GM19395 (cell line): Measurements from ENCODE around the gene SLC13A2.
"Not testable (repeated sequence)": the region's sequence is repeated elsewhere in the genome, so short reads cannot be mapped to it uniquely, and the experiment has no call there.

Experiments
- ATAC-seq: cut with Tn5 transposase; IDR thresholded peaks from one replicate; pipeline ENCODE4 v1.9.1; 2021; ENCODE audit warnings: mild to moderate bottlenecking, moderate library complexity; ENCODE audit not compliant: unreplicated experiment

Gene SLC13A2

DNA sequence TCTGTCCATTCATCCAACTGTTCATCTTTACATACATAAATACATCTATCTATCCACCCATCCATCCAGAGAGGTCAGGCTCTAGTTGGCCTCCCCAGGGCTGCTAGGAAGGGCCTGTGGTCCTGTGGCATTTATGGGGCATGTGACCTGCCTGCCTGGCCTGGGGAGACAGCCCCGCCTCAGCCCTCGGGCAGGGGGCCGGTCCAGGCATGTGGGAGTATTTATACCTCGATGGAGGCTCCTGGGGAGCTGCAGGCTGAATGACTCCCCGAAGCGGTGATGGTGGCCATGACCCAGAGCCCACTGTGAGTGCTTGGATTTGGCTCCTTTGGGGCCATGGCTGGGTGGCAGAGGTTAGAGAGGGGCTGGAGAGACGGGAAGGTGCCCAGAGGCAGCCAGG, 40.0 kb downstream of the SLC13A2 start:
- no peak for ATAC-seq

DNA sequence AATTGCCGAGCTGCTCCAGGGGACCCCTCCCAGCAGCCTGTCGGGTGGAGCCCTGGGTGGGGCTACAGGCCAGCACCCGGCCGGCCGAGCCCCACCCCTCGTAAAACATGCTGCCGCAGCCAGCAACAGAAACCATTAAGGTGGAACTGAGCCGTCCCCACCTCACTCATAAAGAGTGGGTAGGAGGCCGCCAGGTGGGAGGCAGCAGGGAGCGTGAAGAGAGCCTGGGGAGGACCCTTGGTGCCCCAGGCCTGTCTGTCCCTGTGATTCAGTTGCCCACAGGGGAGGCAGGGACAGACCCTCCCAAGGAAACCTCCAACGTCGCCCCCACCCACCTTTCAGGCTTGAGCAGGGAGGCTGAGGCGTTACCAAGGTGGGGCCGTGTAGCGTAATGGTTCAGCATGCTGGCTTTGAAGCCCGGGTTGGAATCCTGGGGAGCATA, 41.1 kb downstream of the SLC13A2 start:
- no peak for ATAC-seq

DNA sequence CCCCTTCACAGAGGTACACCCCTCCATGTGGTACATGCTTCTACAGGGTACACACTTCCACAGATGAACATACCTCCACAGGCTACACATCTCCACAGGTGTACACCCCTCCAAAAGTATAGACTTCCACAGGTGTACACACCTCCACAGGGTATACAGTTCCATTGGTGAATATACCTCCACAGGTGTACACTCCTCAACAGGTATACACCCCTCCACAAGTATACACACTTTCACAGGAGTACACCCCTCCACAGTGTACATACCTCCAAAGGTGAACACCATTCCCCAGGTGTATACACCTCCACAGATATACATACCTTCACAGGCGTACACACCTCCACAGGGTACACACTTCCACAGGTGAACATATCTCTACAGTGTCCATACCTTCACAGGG, 42.1 kb downstream of the SLC13A2 start:
- ATAC-seq = no peak

DNA sequence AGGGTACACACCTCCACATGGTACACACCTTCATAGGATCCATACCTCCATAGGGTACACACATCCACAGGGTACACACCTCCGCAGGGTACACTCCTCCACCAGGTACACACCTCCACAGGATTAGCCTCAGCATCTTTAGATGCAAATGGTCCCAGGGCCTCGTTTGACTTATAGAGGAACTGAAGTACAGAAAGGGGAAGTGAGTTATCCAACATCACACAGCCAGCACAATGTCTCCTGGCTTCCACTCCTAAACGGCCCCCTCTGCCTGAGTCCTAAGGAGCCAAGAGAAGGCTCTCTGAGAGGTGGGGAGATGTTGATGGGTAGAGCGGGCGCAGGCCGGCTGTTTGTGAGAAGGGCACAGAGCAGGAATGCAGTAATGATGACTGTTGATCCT, 44.7 kb downstream of the SLC13A2 start:
- ATAC-seq = no peak

DNA sequence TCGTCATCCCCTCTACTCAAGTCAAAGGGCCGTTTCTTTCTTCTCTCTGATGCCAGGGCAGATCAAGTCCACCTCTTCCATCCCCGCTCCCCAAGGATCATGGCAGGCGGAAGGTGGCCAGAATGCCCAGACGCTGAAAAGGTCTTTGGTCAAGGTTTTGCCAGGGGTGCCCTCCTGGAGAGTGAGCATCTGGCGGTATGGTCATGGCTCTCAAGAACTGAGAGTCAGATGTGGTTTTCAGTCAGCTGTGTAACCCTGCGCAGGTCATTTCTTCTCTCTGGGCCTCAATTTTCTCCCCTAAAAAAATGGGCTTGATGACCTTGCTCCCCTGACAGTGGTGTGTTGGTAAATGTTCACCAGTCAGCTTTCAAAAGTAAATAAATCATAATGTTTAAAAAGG, 45.1 kb downstream of the SLC13A2 start:
- ATAC-seq = no peak

DNA sequence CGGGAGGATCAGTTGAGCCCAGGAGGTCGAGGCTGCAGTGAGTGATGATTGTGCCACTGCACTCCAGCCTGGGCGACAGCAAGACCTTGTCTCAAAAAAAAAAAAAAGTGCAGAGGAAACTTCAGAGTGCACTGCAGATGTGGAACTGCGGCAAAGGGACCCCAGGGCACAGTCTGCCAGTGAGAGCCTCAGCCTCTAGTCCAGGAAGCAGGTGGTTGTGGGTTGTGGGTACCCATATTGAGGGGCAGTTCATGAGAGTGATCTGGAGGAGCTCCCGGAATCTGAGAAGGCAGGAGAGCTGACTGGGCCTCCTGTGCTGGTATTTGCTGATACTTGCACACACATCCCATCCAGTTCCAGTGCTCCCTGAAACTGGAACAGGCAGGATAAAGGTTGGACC, 45.8 kb downstream of the SLC13A2 start:
- no peak for ATAC-seq

DNA sequence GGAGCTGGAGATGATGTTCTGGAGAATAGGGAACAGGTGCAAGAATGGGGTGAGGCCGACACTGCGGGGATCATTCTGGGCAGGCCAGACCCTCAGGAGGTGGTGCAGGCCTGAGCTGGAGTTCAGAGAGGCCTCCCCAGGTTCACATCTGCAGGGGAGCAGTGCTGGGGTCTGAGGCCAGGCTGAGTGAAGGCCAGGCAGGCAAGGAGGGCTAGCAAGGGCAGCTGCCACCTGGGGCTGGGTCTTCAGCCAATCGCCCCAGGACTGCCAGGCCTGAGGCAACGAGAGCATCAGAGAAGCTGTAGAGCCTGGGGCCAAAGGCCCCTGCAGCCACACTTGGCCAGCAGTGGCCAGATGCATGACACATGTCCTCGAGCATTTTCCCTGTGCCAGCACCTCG, 47.2 kb downstream of the SLC13A2 start:
- no peak for ATAC-seq

DNA sequence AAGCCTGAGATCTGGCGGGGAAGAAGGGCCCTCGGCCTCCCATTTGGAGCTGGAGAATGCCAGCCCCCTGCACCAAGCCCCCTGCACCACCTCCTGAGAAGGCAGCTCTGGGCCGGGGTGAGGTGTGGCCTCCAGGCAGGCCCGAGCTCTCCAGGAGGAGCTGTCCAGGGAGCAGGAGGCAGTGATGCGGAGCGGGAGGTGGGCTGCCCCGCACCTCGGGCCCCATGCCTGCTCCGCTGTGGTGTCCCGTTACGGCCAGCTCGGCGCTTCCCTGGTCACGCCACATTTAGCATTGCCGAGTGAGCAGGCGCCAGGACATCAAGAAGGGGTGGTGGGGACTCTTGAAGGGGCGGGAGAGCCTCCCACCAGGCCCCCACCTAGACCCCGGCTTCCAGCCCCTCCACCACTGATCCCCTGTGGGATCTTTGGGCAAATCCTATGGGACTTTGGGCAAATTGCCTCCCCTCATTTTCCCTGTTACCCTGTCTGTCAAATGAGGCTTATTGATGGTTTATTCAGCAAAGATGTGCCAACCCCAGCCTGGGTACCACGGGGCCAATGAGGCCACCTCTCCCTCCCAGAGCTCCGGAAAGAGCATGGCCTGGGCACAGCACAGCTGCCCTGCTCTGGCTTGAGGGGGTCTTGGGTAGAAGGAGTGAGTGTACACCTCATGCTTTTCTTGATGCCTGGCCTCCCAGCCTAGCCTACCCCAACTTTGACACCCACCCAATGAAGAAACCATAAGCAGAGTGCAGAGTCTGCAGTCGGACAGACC, 48.1 kb downstream of the SLC13A2 start:
- no peak for ATAC-seq

DNA sequence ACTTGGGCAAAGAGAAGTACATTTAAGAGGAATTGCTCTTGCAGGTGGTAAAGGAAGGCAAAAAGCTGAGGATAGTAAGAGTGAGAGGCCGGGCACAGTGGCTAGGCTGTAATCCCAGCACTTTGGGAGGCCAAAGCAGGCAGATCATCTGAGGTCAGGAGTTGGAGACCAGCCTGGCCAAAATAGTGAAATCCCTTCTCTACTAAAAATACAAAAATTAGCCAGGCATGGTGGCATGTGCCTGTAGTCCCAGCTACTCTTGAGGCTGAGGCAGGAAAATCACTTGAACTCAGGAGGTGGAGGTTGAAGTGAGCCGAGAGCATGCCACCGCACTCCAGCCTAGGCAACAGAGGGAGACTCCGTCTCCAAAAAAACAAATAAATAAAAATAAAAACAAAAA, 48.8 kb downstream of the SLC13A2 start:
- not testable (repeated sequence) for ATAC-seq

DNA sequence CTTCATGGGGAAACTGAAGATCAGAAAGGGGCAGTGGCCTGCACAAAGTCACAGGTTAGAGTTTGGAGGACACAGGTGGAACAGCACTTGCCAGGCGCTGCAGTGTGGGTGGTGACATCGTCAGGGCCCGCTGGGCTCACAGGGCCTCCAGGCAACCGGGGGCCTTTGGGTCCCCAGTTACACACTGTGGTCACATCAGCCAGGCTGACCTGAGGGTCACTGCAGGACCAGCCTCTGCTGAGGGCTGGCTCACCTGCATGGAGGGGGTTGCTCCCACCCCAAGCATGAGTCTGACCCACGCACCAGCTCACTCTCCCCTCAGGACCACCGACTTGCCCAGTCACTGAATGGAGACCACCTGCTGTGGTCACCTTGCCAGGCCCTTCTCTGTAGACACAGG, 49.7 kb downstream of the SLC13A2 start:
- no peak for ATAC-seq

DNA sequence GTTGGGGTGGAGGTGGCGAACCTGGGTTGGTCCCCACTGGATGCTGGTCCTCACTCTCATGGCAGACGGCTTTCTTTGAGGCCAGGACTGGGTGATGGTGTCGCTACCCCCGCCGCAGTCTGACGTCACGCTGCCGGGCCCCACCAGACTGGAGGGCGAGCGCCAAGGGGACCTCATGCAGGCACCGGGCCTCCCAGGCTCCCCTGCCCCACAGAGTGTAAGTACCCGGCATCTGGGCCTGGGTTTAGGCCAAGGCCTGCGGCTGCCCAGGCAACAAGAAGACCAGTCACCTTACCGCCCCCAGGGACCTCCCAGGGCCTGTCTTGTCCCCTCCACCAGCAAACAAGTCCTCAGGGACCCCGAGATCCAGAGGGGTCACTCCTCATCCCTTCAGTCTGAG, 50.4 kb downstream of the SLC13A2 start:
- no peak for ATAC-seq

DNA sequence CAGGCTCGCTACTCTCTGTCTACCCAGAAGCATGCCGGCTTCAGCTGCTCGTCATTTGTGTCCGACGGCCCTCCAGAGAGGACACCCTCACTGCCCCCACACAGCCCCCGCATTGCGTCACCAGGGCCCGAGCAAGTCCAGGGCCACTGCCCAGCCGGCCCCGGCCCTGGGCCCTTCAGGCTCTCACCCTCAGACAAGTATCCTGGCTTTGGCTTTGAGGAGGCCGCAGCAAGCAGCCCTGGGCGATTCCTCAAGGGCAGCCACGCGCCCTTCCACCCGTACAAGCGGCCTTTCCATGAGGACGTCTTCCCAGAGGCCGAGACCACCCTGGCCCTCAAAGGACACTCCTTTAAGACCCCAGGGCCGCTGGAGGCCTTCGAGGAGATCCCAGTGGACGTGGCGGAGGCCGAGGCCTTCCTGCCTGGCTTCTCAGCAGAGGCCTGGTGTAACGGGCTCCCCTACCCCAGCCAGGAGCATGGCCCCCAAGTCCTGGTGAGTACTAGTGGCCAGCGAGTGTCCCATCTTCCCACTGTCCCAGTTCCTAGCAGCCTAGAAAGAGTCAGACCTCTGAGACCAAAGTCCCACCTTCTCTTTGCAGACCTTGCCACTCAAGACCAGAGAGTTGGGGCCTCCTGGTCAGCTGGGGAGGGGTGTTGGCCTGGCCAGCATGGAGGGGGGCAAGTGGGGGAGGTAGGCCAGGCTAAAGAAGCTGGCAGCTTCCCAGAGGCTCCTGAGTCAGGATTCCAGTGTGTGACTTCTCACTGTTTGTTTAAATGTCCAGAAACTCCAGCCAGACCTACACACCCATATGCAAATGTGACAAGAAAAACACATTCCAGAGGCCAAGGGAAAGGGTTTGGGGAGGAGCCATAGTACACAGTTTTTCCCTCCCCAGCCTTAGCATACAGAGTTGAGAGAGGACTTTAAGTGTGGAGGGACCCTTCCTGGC, 51.3 kb downstream of the SLC13A2 start:
- ATAC-seq = no peak

DNA sequence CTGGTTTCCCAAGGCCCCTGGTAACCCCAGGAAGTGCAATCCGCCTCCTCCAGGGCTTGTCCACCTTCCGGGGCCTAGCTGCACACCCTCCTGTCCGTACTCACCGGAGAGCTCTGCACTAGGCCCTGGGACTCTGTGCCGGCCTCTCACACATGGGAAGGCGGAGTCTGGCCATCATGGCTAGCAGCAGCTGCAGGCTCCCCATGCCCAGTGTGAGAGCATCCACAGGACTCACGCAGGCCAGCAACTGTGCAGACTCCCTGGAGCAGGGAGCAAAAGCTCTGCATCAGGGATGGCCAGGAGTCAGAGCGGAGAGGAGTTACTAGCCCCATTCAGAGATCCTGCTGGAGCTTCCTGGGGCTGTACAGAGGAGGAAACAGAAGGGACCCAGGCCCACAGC, 52.9 kb downstream of the SLC13A2 start:
- ATAC-seq = no peak

DNA sequence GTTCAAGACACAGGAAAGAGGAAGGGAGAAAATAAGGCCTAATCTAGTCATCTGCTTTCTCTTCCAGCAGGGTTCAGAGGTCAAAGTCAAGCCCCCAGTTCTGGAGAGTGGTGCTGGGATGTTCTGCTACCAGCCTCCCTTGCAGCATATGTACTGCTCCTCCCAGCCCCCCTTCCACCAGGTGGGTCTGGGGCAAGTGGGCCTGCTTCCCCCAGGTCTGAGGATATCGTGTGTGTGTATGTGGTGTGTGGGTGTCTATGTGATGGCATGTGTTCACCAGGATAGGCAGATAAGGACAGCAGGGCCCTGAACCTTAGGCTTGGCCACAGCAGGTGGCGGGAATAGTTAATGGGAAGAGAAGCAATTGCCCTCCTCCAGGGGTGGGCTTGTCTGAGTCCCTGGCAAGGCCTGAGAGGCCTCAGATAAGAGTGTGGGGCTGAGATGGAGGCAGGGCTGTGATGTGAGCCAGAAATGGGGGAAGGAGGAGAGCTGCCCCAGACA, 53.8 kb downstream of the SLC13A2 start:
- no peak for ATAC-seq

DNA sequence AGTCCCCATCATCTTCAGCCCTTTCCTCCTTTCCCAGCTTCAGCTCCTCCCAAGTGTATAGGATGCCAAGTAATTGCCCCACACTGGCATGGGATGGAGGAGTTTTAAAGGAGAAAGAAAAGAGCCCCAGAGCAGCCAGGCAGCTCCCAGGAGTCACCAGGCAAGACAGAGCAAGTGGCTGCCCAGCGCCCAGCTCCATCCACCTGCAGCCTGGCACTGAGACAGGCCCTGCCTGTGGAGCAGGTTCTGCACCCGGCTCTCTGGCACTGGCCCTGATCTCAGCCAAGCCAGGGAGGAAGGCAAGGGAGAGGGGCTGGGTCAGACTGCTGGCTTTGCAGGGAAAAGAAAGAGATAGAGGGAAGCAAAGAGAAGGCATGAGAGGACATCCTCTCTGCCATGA, 54.4 kb downstream of the SLC13A2 start:
- no peak for ATAC-seq

DNA sequence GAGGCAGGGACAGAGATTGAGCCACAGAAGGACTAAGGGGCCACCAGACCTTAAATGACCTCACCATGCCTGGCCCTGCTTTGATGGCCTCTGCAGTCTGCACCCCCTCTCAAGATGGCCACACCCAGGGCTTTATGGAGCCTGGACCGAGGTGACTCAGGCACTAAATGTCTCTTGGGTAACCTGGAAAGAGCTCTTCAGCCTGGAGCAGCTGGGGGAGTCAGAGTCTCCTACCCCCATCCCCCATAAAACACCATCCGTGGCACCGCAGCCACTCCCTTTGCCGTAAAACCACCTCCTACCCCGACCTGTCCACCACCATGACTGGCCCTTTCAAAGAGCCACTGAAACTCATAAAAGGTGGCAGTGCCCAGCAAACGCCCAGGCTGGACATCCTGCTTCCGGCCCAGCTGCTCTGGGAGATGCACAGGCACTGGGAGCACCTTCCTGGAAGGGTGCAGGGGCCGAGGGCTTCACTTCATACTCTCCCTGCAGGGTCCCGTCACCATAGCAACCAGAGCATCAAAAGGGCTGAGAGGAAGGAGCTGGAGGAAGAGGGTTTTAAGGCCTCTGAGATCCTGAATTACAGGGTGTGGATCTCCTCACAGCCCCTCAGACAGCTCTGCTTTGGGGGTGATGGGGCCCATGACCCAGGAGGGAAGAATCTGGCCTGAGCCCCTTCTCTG, 55.0 kb downstream of the SLC13A2 start:
- no peak for ATAC-seq

DNA sequence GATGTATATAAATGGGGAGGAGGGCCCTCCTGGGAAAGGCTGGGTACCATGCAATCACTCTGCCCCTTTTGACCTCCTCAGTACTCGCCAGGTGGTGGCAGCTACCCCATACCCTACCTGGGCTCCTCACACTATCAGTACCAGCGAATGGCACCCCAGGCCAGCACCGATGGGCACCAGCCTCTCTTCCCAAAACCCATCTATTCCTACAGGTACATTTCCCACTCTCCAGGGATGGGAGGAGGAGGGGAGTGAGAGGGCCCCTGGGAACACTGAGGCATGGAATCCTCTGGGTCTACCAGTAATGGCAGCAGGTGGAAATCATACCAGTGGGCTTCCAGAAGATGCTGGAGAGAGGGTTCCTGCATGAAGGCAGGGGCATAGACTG, 55.6 kb downstream of the SLC13A2 start:
- no peak for ATAC-seq

DNA sequence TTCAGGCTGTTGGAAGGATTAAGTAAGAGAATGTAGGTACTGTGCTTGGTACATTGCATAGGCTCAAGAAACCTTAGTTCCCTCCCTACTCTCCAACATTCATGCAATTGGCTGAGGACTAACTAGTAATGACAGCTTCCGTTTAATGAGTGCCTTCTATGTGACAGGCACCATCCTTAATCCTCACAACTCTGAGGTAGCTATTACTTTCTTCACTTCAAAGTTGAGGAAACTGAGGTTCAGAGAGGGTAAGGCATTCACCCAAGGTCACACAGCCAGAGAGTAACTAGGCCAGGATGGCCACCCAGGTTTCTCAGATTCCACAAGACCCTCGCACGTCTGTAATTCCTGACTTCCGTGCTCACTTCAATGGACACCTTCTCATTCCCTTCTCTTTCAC, 56.8 kb downstream of the SLC13A2 start:
- no peak for ATAC-seq

DNA sequence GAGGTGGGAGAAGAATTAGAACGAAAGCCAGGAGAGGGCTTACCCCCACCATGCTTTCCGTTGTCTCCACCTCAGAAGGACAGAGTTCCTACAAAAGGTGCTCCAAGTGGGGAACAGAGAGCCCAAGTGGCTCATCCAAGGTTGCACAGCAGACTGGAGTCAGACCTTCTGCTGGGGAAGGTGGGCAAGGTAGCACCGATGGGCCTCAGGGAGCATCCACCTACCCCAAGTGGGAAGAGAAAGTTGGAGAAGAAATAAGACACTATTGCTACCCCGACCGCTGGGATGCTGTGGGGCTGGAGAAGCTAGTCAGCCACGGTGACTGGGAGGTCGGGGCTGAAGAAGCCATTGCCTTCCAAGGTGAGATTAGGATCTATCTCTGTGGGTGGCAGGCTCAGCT, 57.5 kb downstream of the SLC13A2 start:
- no peak for ATAC-seq

DNA sequence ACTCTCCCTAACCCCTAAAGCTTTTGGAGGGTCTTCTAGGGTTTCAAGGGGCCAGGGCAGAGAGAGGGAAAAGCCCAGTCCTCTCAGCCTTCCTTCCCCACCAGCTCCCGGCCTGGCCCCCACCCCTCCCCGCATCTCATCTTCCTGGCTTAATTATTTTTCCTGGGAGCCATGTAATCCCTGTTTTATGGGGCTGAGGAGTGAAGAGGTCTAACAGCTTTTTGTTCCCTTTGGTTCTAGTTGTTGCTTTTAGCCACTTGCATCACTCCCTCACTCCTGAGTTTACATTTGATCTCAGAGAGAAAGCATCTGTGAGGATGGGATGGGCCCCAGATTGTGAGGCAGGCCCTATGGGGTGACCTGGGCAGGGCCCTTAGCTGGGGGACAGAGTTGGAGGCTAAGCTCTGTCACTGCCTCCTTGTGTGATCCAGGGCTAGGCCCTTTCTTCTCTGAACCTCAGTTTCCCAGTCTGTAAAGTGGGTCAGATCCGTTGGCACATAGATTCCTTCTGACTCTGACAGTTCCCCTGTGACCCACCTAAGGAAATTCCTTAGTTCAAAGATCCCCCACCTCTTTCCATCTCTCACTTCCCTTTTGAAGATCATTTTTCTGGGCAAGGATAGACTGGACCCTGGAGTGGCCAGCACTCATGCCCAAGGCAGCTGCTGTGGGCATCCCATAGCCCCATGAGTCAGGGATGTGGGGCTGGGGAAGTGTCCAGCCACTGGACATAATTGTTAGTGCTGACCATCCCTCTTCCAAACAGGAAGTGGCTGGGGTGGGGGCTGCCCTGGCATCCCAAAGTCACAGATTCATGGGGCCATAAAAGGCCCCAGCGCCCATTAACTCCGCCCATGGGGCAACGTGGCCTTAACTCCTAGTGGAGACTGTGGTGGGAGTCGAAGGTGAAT, 58.9 kb downstream of the SLC13A2 start:
- ATAC-seq = no peak
